A673 (cell line): ENCODE data around the gene DGKQ. TPM values are rescaled to one million over a fixed set of nuclear protein-coding genes. Genes with fewer than 3 reads are reported as not detected.
A peak's percentile ranks its signal among the peaks of the same experiment; 100 is the strongest.

ENCODE experiments used
- BruUV-seq: library from RNA; stranded (reverse); fragments of 400-500 nt; replicated peaks from 2 replicates; lab custom pipeline; 2021; lab: Mats Ljungman, UMichigan
- CTCF ChIA-PET: fragments of 300-600 bp; sonication (Branson Sonifier 250); formaldehyde crosslinking; loops from one replicate; lab custom pipeline; 2022; ENCODE audit warnings: antibody characterized with exemption; lab: Charles Lee
- POLR2A ChIA-PET: fragments of 300-600 bp; sonication (Branson Sonifier 250); formaldehyde crosslinking; loops from one replicate; lab custom pipeline; 2022; ENCODE audit warnings: antibody characterized with exemption; ENCODE audit not compliant: low non-redundant PET; lab: Charles Lee
- DNase-seq: peaks from one replicate; pipeline ENCODE4 v3.0.0-alpha.2; 2015; ENCODE audit warnings: low spot score
- H3K27ac ChIP-seq: fragments of 200-600 bp; sonication (generic); 2 replicates; pipeline ENCODE4 v1.5.1; 2016; ENCODE audit warnings: mixed run types, low read depth, mild to moderate bottlenecking, mixed read lengths, antibody characterized with exemption, low read length; ENCODE audit not compliant: poor library complexity, severe bottlenecking
- H3K27me3 ChIP-seq: fragments of 200-600 bp; sonication (generic); replicated peaks from 2 replicates; pipeline ENCODE4 v1.6.1; 2017; ENCODE audit warnings: mixed run types, low read depth, mild to moderate bottlenecking, mixed read lengths, antibody characterized with exemption, low read length; ENCODE audit not compliant: insufficient read depth, poor library complexity
- H3K36me3 ChIP-seq: fragments of 200-600 bp; sonication (generic); 2 replicates; pipeline ENCODE4 v1.6.1; 2016; ENCODE audit warnings: mixed run types, mild to moderate bottlenecking, mixed read lengths, antibody characterized with exemption, low read length; ENCODE audit not compliant: insufficient read depth, poor library complexity, severe bottlenecking
- H3K4me1 ChIP-seq: fragments of 200-600 bp; sonication (generic); 2 replicates; pipeline ENCODE4 v1.6.1; 2017; ENCODE audit warnings: mixed run types, mild to moderate bottlenecking, mixed read lengths, antibody characterized with exemption, low read length; ENCODE audit not compliant: insufficient read depth, poor library complexity, severe bottlenecking
- H3K4me3 ChIP-seq: fragments of 200-600 bp; sonication (generic); 2 replicates; pipeline ENCODE4 v1.5.1; 2016; ENCODE audit warnings: low read depth, mixed run types, mild to moderate bottlenecking, mixed read lengths, low read length; ENCODE audit not compliant: poor library complexity, severe bottlenecking
- H3K9me3 ChIP-seq: fragments of 200-600 bp; sonication (generic); 2 replicates; pipeline ENCODE4 v1.6.1; 2016; ENCODE audit warnings: mixed run types, low read depth, mild to moderate bottlenecking, mixed read lengths, antibody characterized with exemption, low read length; ENCODE audit not compliant: poor library complexity, severe bottlenecking
- EZH2 ChIP-seq: fragments of 200-600 bp; sonication (generic); IDR thresholded peaks from 2 replicates; pipeline ENCODE4 v1.6.1; 2017; ENCODE audit warnings: borderline replicate concordance, low read depth, mild to moderate bottlenecking, mixed read lengths, antibody characterized with exemption, low read length; ENCODE audit not compliant: poor library complexity, severe bottlenecking
- intact Hi-C: fragments of 100-400 bp; cut with micrococcal nuclease; formaldehyde crosslinking; loops from one replicate; pipeline ENCODE4 v1.10.0; 2022; ENCODE audit not compliant: unreplicated experiment
- total RNA-seq: library from RNA; stranded (reverse); gene quantifications from 2 replicates; pipeline ENCODE4 v1.2.3, GENCODE V29; 2021
- TF ChIP-seq, protein P1 (sequence below): fragments of 300-800, 200-600 bp; sonication (generic); conservative IDR thresholded peaks from 2 replicates; pipeline ENCODE4 v1.5.1; 2017; ENCODE audit warnings: low read depth, mild to moderate bottlenecking, antibody characterized with exemption, low read length, moderate library complexity, mixed read lengths

The DGKQ gene
- total RNA-seq, 1 experiment from 2014 or later = 8.8 TPM

- POLR2A ChIA-PET = no interaction called here
- Histone ChIP-seq H3K27me3 (no peaks in the 10 kb centered on the region), H3K36me3 (no peaks in the 10 kb centered on the region), H3K4me3 (no peak overlapping the region), H3K27ac (no peak overlapping the region), H3K9me3 (no peaks in the 10 kb centered on the region), H3K4me1 (peaks cover 8% of the 10 kb centered on the region)
- CTCF ChIA-PET = no interaction called here
- BruUV-seq = no TSS peak
- intact Hi-C loops = loop anchor here (10.0 kb wide), 1 partner anchor 244 kb away; no protein-coding TSS in a partner anchor
- TF ChIP-seq, protein P1, sequence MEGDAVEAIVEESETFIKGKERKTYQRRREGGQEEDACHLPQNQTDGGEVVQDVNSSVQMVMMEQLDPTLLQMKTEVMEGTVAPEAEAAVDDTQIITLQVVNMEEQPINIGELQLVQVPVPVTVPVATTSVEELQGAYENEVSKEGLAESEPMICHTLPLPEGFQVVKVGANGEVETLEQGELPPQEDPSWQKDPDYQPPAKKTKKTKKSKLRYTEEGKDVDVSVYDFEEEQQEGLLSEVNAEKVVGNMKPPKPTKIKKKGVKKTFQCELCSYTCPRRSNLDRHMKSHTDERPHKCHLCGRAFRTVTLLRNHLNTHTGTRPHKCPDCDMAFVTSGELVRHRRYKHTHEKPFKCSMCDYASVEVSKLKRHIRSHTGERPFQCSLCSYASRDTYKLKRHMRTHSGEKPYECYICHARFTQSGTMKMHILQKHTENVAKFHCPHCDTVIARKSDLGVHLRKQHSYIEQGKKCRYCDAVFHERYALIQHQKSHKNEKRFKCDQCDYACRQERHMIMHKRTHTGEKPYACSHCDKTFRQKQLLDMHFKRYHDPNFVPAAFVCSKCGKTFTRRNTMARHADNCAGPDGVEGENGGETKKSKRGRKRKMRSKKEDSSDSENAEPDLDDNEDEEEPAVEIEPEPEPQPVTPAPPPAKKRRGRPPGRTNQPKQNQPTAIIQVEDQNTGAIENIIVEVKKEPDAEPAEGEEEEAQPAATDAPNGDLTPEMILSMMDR = no peak
- TF ChIP-seq EZH2 = no peak
- no peak for DNase-seq
Measured at GRCh38 chr4:988726-989721, 15.7 kb upstream of the DGKQ start.

- DNase-seq = no peak
- intact Hi-C loops = loop anchor here (10.0 kb wide), 1 partner anchor 243 kb away; no protein-coding TSS in a partner anchor
- peak overlapping the region; percentile 60 for H3K4me3 ChIP-seq
- TF ChIP-seq, protein P1 = no peak
- POLR2A ChIA-PET = no interaction called here
- peaks cover 8% of the 10 kb centered on the region for H3K4me1 ChIP-seq
- CTCF ChIA-PET = interaction anchor here (0.7 kb wide), 1 partner anchor 385 kb away, joined by 3 read pairs; no protein-coding TSS in a partner anchor
- BruUV-seq = no TSS peak
- H3K36me3 ChIP-seq = no peaks in the 10 kb centered on the region
- no peaks in the 10 kb centered on the region for H3K9me3 ChIP-seq
- H3K27ac ChIP-seq = no peak overlapping the region
- no peaks in the 10 kb centered on the region for H3K27me3 ChIP-seq
Measured at GRCh38 chr4:987624-988513, 14.5 kb upstream of the DGKQ start.
